GM19023 (cell line): Measurements from ENCODE around the gene GRIN3A.
A peak's percentile ranks its signal among the peaks of the same experiment; 100 is the strongest.
"Not testable (repeated sequence)": the region's sequence is repeated elsewhere in the genome, so short reads cannot be mapped to it uniquely, and the experiment has no call there.

ENCODE experiments used
- ATAC-seq: cut with Tn5 transposase; IDR thresholded peaks from one replicate; pipeline ENCODE4 v1.9.1; 2021; ENCODE audit warnings: mild to moderate bottlenecking, moderate library complexity; ENCODE audit not compliant: unreplicated experiment

Gene GRIN3A

GRCh38 chr9:101635473-101635872 lies 103.0 kb downstream of the GRIN3A start:
- no peak for ATAC-seq

- no peak for ATAC-seq
Observed at GRCh38 chr9:101634741-101635409, 103.6 kb downstream of the GRIN3A start.

GRCh38 chr9:101632611-101633010 lies 105.8 kb downstream of the GRIN3A start:
- ATAC-seq = no peak

GRCh38 chr9:101631892-101632291 lies 106.6 kb downstream of the GRIN3A start:
- ATAC-seq = no peak

GRCh38 chr9:101629636-101630035 lies 108.8 kb downstream of the GRIN3A start:
- no peak for ATAC-seq

GRCh38 chr9:101628173-101628572 lies 110.3 kb downstream of the GRIN3A start:
- ATAC-seq = no peak

GRCh38 chr9:101626295-101626694 lies 112.2 kb downstream of the GRIN3A start:
- no peak for ATAC-seq

- ATAC-seq = no peak
Observed at GRCh38 chr9:101625876-101626275, 112.6 kb downstream of the GRIN3A start.

GRCh38 chr9:101620452-101620851 lies 118.0 kb downstream of the GRIN3A start:
- ATAC-seq = no peak

GRCh38 chr9:101618698-101619097 lies 119.7 kb downstream of the GRIN3A start:
- ATAC-seq = no peak

GRCh38 chr9:101605547-101605946 lies 132.9 kb downstream of the GRIN3A start:
- no peak for ATAC-seq

GRCh38 chr9:101604296-101604695 lies 134.2 kb downstream of the GRIN3A start:
- ATAC-seq = no peak

GRCh38 chr9:101601904-101602765 lies 136.3 kb downstream of the GRIN3A start:
- ATAC-seq = no peak

- ATAC-seq = no peak
Observed at GRCh38 chr9:101594796-101595195, 143.7 kb downstream of the GRIN3A start, which contains the start of gene PPP3R2. Gene PPP3R2, minus strand, starts transcription at chr9:101594969. Its CDS starts 48 bp downstream, at chr9:101594921.

GRCh38 chr9:101593345-101593744 lies 145.1 kb downstream of the GRIN3A start:
- ATAC-seq = no peak

GRCh38 chr9:101592788-101593187 lies 145.7 kb downstream of the GRIN3A start:
- ATAC-seq = no peak

- no peak for ATAC-seq
Observed at GRCh38 chr9:101591787-101592446, 146.5 kb downstream of the GRIN3A start.

GRCh38 chr9:101590901-101591300 lies 147.5 kb downstream of the GRIN3A start:
- ATAC-seq = no peak

- not testable (repeated sequence) for ATAC-seq
Observed at GRCh38 chr9:101590074-101590473, 148.4 kb downstream of the GRIN3A start.

- no peak for ATAC-seq
Observed at GRCh38 chr9:101587332-101588043, 151.0 kb downstream of the GRIN3A start.

GRCh38 chr9:101586651-101587050 lies 151.8 kb downstream of the GRIN3A start:
- peak; percentile 83 for ATAC-seq
